Measurements from ENCODE around the gene NUCB2. TPM values are rescaled to one million over a fixed set of nuclear protein-coding genes. Genes with fewer than 3 reads are reported as not detected.

NUCB2 gene
- total and polyA plus RNA-seq, 10 of the 15 experiments (the other 5 are each of a cell fraction or from before 2014, with no cell fraction given): 16.0 to 74.1 (median 52.1) TPM

DNA sequence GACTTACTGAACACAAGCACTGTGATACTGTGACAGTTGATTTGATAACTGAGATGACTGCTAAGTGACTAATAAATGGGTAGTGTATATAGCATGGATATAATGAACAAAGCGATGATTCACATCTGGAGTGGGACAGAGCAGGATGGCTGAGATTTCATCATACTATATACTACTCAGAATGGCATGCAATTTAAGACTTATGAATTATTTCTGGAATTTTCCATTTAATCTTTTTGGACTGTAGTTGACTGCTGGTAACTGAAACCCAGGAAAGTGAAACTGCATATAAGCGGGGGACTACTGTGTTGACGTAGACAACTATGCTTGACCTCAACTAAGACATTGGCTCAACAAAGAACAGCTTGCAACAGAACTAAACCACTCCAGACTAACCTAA, 20.0 kb upstream of the NUCB2 start:
- Histone ChIP-seq H3K4me2 (ENCODE audit: control insufficient read depth, insufficient read depth) (no peak overlapping the region), H3K36me3 (ENCODE audit: control insufficient read depth in 2 of 2, insufficient read depth in 2 of 2, low read length in 1 of 2) (no peaks in the 10 kb centered on the region), H3K4me3 (no peak overlapping the region), H3K4me1 (ENCODE audit: control insufficient read depth, insufficient read depth, low read length) (no peaks in the 10 kb centered on the region), H3K79me2 (ENCODE audit: control insufficient read depth, insufficient read depth, low read length) (no peaks in the 10 kb centered on the region), H4K20me1 (ENCODE audit: control insufficient read depth, insufficient read depth) (no peaks in the 10 kb centered on the region), H3K9me3 (replicated peaks; ENCODE audit: control insufficient read depth, insufficient read depth, low read length) (no peaks in the 10 kb centered on the region), H3K9ac (ENCODE audit: control insufficient read depth, insufficient read depth, low read length) (no peak overlapping the region), H3K27ac (ENCODE audit: control insufficient read depth, insufficient read depth) (no peak overlapping the region), H2AFZ (ENCODE audit: control insufficient read depth, low read depth, low read length) (no peak overlapping the region), H3K27me3 (replicated peaks in 1 of 2; ENCODE audit: control insufficient read depth in 2 of 2, insufficient read depth in 2 of 2, low read length in 1 of 2) (no peaks in the 10 kb centered on the region; a peak in 1 of 4 replicates)
- BruUV-seq (replicated peaks): no TSS peak
- TF ChIP-seq GABPA (IDR thresholded peaks at IDR 0.05; ENCODE audit: low read depth): no peak
- no peak for TF ChIP-seq SRF (IDR thresholded peaks at IDR 0.05; ENCODE audit: low read depth in 2 of 2, low read length in 2 of 2)
- TF ChIP-seq RCOR1 (conservative IDR thresholded peaks at IDR 0.05; ENCODE audit: low read depth, low read length): no peak
- TF ChIP-seq NBN (IDR thresholded peaks at IDR 0.05): no peak
- ATAC-seq: no peak
- RAD21 ChIA-PET (ENCODE audit: unreplicated experiment): no interaction called here
- no peak for DNase-seq (ENCODE audit: low read depth, low spot score)
- FAIRE-seq: no peak
- SMC1A ChIA-PET (ENCODE audit: uncharacterized antibody, unreplicated experiment): no interaction called here
- 79% methylated on average over 3 of the region's 3 CpGs for WGBS (ENCODE audit: insufficient coverage, insufficient replicate concordance, low lambda C conversion rate, missing lambda C conversion rate)
- intact Hi-C loops (cut with micrococcal nuclease; ENCODE audit: unreplicated experiment) (no loop called here), in situ Hi-C loops (cut with MboI) (no loop called here)
- POLR2A ChIA-PET: interaction anchor here (0.6 to 1.0 kb wide), 2 partner anchors 57 to 72 kb away, joined by 3 to 5 read pairs; no protein-coding TSS in a partner anchor
- CTCF ChIA-PET: interaction anchor here (0.6 to 1.2 kb wide), 2 partner anchors 98 to 126 kb away, joined by 3 to 4 read pairs; no protein-coding TSS in a partner anchor

DNA sequence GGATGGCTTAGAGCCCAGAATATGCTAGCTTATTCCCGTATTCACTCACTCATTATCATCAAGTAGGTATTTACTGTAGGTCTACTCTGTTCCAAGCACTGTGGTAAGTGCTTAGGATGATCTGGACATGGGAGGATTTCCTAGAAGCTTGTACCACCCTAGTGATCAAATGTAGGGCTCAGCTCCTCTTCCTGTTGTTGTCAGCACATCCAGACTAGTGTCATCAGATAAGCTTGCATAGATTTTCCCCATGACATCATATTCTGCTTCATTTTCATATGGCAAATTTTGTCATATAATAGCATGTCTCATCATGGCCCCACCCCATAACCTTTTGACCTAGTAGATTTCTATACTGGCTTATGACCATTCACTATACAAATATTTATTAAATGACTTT, 19.3 kb upstream of the NUCB2 start:
- no peaks in the 10 kb centered on the region for H3K4me1 ChIP-seq (ENCODE audit: control insufficient read depth, insufficient read depth, low read length)
- TF ChIP-seq ZNF24 (IDR thresholded peaks at IDR 0.05): no peak
- no peak for TF ChIP-seq NR2C2 (IDR thresholded peaks at IDR 0.05; ENCODE audit: borderline replicate concordance, control insufficient read depth, insufficient read length, low read depth)
- no peak for TF ChIP-seq EZH2 (IDR thresholded peaks at IDR 0.05; ENCODE audit: borderline replicate concordance, control insufficient read depth, low read depth, low read length)
- TF ChIP-seq LARP7 (IDR thresholded peaks at IDR 0.05): no peak
- TF ChIP-seq NR2C1 (IDR thresholded peaks at IDR 0.05): no peak
- no peak for TF ChIP-seq PAX5 (IDR thresholded peaks at IDR 0.05; ENCODE audit: borderline replicate concordance, low read depth, low read length)
- TF ChIP-seq, protein P1, sequence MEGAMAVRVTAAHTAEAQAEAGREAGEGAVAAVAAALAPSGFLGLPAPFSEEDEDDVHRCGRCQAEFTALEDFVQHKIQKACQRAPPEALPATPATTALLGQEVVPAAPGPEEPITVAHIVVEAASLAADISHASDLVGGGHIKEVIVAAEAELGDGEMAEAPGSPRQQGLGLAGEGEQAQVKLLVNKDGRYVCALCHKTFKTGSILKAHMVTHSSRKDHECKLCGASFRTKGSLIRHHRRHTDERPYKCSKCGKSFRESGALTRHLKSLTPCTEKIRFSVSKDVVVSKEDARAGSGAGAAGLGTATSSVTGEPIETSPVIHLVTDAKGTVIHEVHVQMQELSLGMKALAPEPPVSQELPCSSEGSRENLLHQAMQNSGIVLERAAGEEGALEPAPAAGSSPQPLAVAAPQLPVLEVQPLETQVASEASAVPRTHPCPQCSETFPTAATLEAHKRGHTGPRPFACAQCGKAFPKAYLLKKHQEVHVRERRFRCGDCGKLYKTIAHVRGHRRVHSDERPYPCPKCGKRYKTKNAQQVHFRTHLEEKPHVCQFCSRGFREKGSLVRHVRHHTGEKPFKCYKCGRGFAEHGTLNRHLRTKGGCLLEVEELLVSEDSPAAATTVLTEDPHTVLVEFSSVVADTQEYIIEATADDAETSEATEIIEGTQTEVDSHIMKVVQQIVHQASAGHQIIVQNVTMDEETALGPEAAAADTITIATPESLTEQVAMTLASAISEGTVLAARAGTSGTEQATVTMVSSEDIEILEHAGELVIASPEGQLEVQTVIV (IDR thresholded peaks at IDR 0.05; ENCODE audit: borderline replicate concordance, partially characterized antibody): no peak
- TF ChIP-seq POLR2AphosphoS2 (IDR thresholded peaks at IDR 0.05; ENCODE audit: low read depth, low read length): no peak
- TF ChIP-seq, protein P2, sequence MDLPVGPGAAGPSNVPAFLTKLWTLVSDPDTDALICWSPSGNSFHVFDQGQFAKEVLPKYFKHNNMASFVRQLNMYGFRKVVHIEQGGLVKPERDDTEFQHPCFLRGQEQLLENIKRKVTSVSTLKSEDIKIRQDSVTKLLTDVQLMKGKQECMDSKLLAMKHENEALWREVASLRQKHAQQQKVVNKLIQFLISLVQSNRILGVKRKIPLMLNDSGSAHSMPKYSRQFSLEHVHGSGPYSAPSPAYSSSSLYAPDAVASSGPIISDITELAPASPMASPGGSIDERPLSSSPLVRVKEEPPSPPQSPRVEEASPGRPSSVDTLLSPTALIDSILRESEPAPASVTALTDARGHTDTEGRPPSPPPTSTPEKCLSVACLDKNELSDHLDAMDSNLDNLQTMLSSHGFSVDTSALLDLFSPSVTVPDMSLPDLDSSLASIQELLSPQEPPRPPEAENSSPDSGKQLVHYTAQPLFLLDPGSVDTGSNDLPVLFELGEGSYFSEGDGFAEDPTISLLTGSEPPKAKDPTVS (IDR thresholded peaks at IDR 0.05; ENCODE audit: low read depth, low read length): no peak
- H4K20me1 ChIP-seq (ENCODE audit: control insufficient read depth, insufficient read depth): no peaks in the 10 kb centered on the region
- ATAC-seq (no peak), FAIRE-seq (no peak), DNase-seq (ENCODE audit: low read depth, low spot score) (no peak)
- H3K27ac ChIP-seq (ENCODE audit: control insufficient read depth, insufficient read depth): no peak overlapping the region
- ChIA-PET CTCF (interaction anchor here (0.6 to 1.2 kb wide), 2 partner anchors 97 to 127 kb away, joined by 3 to 4 read pairs; no protein-coding TSS in a partner anchor), POLR2A (interaction anchor here (0.6 to 1.0 kb wide), 2 partner anchors 57 to 71 kb away, joined by 3 to 5 read pairs; no protein-coding TSS in a partner anchor), RAD21 (ENCODE audit: unreplicated experiment) (no interaction called here), SMC1A (ENCODE audit: uncharacterized antibody, unreplicated experiment) (no interaction called here)
- no peaks in the 10 kb centered on the region for H3K9me3 ChIP-seq (replicated peaks; ENCODE audit: control insufficient read depth, insufficient read depth, low read length)
- no peak overlapping the region for H3K9ac ChIP-seq (ENCODE audit: control insufficient read depth, insufficient read depth, low read length)
- no peaks in the 10 kb centered on the region; a peak in 1 of 4 replicates for H3K27me3 ChIP-seq (replicated peaks in 1 of 2; ENCODE audit: control insufficient read depth in 2 of 2, insufficient read depth in 2 of 2, low read length in 1 of 2)
- H3K4me2 ChIP-seq (ENCODE audit: control insufficient read depth, insufficient read depth): no peak overlapping the region
- H2AFZ ChIP-seq (ENCODE audit: control insufficient read depth, low read depth, low read length): no peak overlapping the region
- in situ Hi-C loops (cut with MboI) (no loop called here), intact Hi-C loops (cut with micrococcal nuclease; ENCODE audit: unreplicated experiment) (no loop called here)
- H3K4me3 ChIP-seq: no peak overlapping the region
- no TSS peak for BruUV-seq (replicated peaks)
- no peaks in the 10 kb centered on the region for H3K79me2 ChIP-seq (ENCODE audit: control insufficient read depth, insufficient read depth, low read length)
- WGBS (ENCODE audit: insufficient coverage, insufficient replicate concordance, low lambda C conversion rate, missing lambda C conversion rate): 71% methylated on average over 1 of the region's 1 CpG
- no peaks in the 10 kb centered on the region for H3K36me3 ChIP-seq (ENCODE audit: control insufficient read depth in 2 of 2, insufficient read depth in 2 of 2, low read length in 1 of 2)

All from GM12878 (cell line).